Measurements from ENCODE around the gene RPS4Y2.

The RPS4Y2 gene

DNA sequence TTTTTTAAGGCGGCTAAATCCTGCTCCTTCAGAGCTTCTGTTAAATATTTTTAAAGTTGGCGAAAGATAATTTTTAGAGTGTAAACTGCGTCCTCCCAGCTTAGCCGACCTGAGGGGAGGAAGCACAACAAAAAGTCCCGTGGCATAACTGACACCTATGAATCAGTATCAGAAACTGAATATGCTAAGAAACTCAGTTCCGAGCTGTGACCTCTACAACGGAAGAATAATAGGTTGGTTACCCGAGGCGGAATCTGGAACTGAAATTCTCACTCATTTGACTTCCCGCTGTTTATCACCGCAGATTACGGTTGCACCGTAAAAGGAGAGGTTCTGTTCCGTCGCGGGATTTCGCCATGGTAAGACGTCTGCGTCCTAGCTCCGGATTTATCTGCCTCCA, at the start of gene RPS4Y2:
RPS4Y2 (plus strand) TSS at position 301 of the 400 bp plus-strand sequence; CDS start at position 357, 56 bp downstream.
- no peak for FAIRE-seq

DNA sequence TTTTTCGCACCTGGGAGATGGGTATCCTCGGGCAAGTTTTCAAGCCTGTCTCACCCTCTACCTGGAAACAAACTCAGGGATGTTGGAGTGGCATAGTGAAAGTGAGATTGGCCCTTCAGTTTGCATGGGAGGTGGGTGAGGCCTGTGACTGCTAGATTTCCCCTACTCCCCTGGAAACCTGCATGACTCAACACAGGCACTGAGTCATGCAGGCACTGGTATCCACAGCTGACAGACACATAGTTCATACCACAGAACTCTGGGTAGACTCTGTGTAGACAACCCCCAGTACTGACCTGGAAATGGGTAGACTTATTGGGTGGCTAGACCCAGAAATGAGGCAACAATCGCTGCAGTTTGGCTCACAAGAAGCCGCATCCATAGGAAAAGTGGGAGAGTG, 41.5 kb upstream of the RPS4Y2 start:
- FAIRE-seq, result no peak

DNA sequence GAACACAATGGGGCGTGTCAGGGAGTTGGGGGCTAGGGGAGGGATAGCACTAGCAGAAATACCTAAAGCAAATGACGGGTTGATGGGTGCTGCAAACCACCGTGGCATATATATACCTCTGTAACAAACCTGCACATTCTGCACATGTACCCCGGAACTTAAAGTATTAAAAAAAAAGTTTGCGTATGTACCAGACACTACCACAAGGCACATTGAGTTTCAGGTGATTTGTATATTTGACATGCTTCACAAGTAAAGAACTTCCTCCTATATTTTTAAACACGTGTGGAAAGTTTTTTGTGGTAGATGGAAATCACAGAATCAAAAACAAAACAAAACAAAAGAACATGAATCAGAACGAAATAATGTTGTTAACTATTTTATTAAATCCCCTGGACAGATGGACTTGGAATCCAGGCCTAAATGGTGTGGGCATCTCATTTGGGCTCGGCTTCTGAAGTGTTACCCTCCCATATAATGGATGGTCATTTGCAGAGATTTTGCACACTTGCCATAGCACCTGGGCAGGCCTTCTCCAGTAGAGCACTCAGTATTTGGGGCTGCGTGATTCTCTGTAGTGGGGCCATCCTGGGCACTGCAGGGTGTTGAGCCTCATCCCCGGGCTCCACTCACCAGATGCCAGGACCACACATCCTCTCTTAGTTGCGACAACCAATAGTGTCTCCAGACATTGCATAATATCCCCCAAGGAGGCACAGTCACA, 29.6 kb upstream of the RPS4Y2 start:
- no peak for FAIRE-seq

DNA sequence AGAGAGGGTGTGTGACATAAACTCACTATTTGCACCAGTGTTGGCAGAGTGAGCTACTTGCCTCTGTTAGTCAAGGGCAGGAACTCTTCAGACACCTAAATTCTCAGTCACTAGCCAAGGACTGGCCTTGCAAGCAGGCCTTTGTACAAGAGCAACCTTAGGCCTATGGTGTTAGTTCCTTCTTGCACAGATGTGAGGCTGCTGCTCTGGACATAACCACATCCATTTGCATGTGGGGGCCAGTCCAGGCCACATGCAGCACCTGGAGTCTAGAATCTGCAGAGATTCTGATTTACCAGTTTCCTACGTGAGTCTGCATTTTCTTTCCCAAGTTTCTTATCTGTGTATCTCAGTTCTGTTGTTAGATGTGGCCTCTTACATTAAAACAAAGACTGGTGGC, 20.7 kb upstream of the RPS4Y2 start:
- FAIRE-seq, result no peak

DNA sequence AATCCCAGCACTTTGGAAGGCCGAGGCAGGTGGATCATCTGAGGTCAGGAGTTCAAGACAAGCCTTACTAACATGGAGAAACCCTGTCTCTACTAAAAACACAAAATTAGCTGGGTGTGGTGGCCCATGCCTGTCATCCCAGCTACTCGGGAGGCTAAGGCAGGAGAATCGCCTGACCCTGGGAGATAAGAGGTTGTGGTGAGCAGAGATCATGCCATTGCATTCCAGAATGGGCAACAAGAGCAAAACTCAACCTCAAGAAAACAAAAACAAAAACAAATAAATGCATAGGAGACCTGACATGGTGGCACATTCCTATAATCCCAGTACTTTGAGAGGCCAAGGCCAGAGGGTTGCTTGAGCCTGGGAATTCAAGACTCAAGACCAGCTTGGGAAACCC, 16.1 kb upstream of the RPS4Y2 start:
- FAIRE-seq, result no peak

DNA sequence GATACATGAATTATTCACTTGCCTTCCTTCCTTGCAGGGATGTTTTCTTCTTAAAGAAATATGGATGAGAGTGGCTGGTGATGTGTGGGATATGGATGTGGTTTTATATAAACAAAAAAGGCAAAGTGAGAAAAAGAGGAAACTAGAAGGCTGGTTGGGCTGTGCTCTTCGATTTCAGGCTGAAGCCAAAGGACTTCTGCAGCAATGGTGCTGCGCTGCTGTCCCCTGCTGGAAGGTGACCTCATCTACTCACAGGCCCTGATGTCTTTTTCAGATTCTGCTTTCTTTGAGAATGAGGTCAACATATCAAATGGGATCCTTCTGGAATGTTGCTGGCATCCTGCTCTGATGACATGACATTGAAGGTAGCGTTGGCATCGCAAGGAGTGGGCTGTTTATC, 15.3 kb upstream of the RPS4Y2 start:
- FAIRE-seq, result no peak

DNA sequence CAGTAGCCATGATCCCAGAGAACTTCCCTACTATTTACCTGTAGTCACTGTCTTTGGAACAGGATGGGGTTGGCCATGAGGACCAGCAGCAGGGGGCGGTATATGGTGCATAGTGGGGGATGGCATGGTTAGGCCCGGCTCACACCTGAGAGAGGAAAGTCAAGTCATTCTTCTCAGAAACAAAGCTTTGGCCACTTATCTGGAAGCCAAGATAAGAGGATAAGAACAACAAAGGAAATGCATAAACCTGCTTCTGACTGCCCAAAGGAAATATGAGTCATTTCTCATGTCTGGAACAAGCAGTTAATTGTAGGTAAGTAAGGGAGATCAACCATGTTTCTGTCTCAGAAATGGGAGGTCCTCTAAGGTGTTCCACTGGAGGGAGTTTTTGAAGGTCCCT, 10.8 kb upstream of the RPS4Y2 start:
- FAIRE-seq, result no peak

DNA sequence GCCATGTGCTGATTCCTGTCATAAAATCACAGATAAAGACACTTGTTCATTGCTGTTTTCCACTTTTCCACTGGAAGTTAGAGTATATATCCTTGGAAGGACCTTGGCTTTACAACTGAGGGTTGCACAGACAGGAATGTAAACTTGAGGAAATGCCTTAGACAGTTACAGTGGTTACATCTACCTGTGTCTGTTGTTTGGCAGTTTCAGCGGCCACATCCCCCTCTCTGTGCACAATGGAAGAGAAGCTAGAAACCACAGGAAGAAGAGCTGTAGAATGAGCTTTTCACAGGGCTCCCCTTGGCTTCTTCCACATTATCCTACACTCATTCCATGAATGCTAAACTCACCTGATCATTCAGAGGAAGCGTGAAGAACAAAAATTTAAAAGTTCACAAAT, 9.0 kb upstream of the RPS4Y2 start:
- no peak for FAIRE-seq

DNA sequence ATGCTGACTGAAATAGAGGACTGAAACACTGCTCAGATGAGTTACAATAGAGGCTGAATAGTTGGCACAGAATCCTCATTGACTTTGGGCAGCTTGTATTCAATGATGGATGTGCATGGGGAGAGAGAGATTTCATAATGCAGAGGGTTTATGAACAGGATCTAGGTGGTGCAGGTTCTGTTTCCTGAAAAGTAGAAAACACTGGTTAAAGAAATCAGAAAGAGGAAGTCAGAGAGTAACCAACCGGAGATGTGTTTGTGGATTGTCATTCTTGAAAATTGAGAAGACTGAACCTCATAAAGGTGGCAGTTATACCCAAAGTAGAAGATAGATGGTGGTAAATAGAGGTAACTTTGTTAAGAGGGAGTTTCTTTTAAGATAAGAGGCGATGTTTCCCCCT, 8.0 kb downstream of the RPS4Y2 start:
- no peak for FAIRE-seq

DNA sequence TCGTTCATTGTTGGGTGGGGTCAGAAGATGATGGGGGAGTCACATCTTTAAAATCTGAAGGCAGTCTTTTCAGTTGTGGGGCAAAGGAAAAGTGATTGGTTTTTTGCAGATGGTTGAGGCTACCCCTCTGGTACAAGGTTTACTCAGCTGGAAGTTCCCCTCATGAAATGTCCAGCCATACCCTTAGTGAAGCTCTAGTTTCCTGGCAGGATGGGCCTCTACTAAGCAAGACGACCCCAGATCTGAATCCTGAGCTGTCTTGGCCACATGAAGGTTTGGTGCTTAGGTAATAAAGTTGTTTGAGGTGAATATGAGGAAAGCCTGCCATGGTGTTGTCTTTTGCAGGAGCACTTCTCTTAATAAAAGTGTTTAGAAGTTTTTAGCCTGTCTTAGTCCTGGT, 9.2 kb downstream of the RPS4Y2 start:
- FAIRE-seq, result no peak

DNA sequence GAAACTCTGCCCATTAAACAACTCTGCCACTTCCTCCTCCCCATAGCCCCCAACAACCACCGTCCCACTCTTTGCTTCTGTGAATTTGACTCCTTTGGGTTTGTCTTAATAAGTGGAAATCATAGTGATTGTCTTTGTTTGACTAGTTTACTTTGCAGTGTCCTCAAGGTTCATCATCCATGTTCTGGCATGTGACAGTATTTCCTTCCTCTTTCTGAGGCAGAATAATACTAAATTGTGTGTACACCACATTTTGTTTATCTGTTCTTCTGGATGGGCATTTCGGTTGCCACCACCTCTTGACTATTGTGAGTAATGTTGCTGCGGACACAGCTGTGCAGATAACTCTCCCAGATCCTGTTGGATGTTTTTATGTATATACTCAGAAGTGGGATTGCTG, 14.8 kb downstream of the RPS4Y2 start:
- no peak for FAIRE-seq

DNA sequence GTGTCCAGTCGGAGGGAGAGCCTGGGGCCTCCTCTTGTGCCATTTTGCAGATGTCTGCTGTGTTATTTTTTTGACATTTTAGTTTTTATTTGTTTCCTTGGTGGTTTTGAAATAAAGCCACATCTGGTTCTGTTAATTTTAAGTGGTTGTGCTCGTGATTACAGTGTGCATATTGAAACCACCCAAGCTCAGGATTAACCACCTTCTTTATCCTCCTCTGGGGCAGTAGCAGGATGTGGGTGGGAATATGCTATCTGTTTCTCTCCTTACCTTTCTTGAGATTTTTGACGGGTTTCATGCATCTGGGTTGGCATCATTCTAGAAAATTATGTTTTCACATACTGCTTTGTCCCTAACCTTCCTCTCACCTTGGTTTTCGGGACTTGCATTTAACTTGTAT, 20.2 kb downstream of the RPS4Y2 start:
- FAIRE-seq, result no peak

DNA sequence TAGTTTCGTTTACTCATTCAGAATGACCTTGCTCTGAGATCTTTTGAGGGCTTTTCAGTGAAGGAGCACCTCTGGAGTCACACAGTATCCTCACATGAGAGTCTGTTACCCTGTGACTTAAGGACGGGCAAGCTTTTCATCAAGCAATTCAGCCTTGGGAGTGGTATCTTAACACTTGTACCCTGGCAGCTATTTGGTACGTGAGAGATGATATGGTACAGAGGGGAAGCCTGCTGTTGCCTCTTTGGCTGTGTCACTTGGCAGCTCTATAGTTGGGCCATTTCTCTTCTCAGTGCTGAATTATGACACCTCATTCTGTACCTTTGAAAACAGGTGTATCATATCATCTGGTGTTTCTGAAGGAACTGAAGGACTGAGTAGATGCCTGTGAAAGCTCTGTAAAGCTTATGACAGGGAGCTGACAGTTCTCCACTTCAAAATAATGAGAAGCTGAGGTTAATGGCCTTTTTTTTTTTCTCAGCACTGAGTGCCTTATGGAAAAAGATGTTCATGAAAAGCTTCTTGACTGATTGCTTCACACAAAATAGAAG, 24.3 kb downstream of the RPS4Y2 start:
- no peak for FAIRE-seq

DNA sequence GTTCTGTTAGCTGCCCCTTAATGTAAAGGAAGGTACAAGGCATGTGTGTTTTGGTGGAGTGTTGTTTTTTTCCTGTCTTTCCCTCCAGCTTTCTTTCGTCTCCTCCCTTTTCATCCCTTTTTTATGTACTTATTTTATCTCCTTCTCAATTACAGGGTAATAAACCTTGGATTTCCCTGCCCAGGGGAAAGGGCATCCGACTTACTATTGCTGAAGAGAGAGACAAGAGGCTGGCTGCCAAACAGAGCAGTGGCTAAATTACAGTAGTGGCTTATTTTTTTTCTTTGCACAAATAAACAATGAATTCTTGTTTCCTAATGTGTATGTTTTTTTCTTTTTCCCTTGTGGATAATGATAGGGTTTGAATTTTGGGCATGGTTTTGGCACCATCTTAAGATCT, 24.9 kb downstream of the RPS4Y2 start:
- no peak for FAIRE-seq

DNA sequence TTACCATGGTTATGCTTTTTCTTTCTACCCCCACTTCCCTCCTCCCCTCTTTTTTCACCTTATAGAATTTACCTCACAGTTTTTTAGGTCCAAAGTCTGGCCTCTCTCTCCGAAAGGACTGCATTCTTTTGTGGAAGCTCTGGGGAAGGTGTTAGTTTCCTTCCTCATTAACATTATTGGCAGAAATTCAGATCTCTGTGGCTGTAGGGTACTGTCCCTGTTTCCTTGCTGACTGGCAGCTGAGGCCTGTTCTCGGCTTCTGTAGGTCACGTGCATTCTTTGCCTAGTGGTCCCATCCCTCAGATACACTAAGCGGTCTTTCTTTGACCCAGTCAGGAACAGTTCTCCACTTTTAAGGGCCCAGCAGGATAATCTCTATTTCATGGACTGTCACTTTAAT, 25.5 kb downstream of the RPS4Y2 start:
- FAIRE-seq, result no peak

DNA sequence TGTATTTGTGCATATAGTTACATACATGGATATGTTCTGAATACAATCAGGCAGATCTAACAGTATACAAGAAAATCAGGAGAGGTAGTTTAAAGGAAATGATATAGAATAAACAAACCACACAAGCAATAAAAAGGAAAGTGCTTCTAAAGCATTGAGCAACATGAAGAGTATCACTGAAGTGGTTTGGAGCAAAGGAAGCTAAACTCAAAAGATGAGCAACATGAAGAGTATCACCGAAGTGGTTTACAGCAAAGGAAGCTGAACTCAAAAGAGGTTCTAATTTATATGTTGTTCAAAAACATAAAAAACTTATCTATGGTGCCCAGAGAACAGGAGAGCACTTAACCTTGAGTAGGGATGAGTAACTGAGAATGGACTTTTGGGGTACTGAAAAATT, 29.1 kb downstream of the RPS4Y2 start:
- FAIRE-seq, result no peak

DNA sequence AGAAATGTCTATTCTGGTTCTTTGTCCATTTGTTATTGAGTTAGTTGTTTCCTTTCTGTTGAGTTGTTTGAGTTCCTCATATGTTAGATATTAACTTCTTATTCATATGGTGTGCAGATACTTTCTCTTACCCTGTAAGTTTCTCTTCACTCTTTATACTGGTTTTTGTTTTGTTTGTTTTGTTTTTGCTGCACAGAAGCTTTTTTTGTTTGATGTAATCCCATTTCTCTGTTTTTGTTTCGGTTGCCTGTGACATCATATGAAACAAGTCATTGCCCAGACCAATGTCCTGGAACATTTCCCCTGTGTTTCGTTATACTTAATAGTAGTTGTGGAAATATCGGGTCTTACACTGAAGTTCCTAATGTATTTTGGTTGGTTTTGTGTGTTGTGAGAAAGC, 31.2 kb downstream of the RPS4Y2 start:
- no peak for FAIRE-seq

DNA sequence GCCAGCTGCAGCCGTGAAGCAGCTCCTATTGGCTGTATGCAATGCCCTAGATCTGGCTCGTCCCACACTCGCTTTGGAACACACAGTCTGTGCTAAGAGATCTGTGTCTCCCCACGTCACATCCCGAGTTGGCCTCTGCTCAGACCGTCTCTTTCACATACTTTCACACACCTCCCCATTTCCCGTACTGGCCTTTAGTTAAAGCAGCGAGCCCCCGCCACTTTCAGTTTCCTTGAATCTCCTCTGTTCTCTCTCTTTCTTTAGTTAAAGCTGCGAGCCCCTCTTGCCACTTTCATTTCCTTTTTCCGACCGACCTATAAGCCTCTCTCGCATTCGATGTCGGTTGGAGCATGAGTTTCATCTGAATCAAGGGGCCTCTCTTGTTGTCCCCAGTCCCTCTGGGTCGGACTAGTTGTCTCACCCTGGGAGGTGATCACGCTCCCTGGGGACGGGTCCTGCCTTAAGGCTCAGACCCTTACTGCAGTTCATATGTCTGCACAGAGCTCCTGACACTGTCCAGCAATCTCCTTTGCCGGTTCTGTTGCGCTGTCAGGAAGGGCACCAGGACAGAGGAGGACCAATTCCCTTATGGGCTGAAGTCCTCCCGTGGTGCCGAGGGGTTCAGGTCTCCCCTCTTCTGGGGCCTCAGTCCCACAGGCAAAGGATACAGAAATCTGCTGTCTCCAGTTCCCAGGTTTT, 42.6 kb downstream of the RPS4Y2 start:
- FAIRE-seq, result no peak

DNA sequence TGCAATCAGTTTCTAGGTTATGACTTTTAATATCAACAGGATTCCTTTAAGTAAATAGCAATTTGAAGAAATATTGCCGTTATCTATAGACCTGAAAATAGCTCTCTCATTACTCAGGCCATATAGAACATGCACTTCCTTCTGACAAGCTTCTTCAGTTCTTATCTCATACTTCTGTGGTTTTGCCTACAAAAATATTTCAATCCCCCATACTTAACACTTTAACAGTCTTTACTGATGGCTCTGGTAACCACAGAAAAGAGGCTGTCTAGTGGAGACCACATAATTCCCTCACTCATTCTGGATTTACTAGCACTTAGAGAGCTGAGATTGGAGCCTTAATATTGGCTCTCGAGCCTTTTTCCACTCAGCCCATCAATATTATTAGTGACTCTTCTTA, 46.8 kb downstream of the RPS4Y2 start:
- FAIRE-seq, result no peak

DNA sequence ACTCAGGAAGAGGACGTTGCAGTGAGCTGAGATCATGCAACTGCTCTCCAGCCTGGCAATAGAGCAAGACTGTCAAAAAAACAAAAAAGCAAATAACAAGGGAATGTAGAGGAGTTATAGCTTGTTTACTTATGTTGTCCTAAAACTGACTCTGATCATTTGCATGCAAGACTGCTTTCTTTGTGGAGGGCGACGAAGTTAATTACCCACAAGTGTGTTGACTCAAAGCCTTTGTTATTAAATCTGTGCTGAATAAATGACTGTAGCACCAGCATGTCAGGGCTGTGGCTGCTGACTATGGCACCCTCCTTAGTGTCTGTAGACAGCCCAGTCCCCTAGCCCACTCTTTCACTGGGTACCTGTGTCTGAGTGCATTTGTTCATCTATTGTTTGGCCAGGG, 50.3 kb downstream of the RPS4Y2 start:
- no peak for FAIRE-seq

DNA sequence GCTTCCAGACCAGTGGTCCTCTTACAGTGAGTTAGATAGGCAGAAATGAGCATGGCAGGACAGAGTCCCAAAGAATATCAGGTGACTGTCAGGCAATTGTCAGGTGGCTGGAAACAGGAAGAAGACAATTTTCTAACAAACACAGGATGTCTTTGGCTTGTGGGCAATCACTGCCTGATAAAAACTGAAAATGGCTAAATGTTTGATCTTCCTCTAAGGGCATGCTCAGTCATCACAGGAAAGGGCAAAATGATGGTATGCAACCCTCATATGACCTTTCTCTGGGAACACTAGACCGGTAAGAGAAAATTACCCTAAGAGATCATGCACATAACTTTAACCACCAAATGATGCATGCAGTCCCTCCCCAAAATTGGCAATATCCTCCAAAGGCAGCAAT, 57.6 kb downstream of the RPS4Y2 start:
- FAIRE-seq, result no peak

DNA sequence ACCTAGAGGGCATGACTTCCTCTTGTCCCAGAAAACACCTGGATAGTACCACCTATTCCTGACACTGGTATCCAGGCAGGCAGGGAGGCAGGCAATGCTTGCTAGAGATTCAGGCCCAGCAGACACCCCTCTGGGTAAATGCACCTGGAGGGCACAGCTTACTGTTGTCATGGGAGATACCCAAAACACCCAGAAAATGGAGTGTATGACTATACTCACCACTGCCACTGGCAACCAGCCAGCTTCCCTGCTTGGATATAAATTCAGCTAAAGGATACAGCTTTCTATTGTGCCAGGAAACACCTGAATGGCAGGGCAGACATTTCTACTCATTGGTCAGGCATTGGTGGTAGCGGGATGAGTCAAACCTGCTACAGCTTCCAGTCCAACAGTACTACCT, 58.9 kb downstream of the RPS4Y2 start:
- no peak for FAIRE-seq

DNA sequence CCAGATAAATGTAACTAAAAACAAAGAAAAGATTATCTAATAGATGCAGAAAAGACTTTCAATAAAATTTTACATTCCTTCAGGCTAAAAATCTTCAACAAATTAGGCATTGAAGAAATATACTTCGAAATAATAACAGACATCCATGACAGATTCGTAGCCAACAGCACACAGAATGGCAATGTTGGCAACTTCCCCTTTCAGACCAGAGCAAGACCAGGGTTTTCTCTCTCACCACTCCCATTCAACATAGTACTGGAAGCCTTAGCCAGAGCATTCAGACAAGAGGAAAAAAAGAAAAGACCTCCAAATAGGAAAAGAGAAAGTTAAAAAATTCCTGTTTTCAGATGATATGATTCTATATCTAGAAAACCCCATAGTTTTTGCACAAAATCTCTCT, 61.2 kb downstream of the RPS4Y2 start:
- no peak for FAIRE-seq

All from colon (tissue), 2 donors.